WTC11 (cell line): Measurements from ENCODE around the gene HYI.

ENCODE experiments used
- CBFB ChIP-seq: sonication (generic); formaldehyde crosslinking; IDR thresholded peaks from 2 replicates; pipeline ENCODE4 v1.8.1; 2022; ENCODE audit warnings: mild to moderate bottlenecking, low read depth, missing genetic modification reagents
- NR3C1 ChIP-seq: sonication (generic); formaldehyde crosslinking; conservative IDR thresholded peaks from 2 replicates; pipeline ENCODE4 v1.8.1; 2023; ENCODE audit warnings: low read depth, mild to moderate bottlenecking, missing genetic modification reagents
- TF ChIP-seq, protein P1 (sequence below): sonication (generic); formaldehyde crosslinking; IDR thresholded peaks from 2 replicates; pipeline ENCODE4 v1.8.0; 2022; ENCODE audit warnings: mild to moderate bottlenecking, missing genetic modification reagents

DNA sequence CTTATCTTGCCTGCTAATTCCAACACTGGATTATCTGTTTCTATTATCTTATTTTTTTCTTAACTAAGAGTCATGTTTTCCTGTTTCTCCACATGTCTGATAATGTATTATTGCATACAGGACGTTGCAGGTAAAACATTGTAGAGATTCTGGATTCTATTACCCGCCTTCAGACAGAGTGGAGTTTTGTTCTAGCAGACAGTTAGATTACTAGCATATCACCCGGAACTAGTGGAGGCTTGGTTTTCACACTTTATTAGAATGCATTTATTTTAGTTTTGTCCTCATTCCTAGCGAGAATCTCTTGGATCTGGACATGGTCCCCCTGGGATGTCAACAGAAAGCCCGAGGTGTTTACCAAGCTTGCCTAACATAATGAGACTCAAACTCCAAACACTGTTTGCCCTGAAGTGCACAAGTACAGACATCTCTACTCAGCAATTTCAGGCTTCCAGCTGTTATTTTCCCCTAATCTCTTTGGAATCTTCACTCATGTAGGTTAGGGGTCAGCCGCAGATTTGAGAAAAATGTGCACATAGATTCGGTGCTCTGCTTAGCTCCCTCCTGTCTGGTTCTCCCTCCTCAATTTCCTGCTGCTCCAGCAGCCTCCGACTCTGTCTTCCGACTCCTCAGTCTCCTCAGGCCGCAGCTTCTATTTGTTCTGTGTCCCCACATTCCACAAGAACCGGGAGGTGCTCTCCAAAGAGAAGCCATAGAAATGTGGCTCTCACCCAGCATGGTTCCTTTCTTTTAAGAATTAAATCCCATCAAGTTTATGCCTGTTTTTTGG, 40.1 kb upstream of the HYI start:
- TF ChIP-seq NR3C1 (CRISPR knock-in tag): no peak
- TF ChIP-seq CBFB: no peak
- TF ChIP-seq, protein P1, sequence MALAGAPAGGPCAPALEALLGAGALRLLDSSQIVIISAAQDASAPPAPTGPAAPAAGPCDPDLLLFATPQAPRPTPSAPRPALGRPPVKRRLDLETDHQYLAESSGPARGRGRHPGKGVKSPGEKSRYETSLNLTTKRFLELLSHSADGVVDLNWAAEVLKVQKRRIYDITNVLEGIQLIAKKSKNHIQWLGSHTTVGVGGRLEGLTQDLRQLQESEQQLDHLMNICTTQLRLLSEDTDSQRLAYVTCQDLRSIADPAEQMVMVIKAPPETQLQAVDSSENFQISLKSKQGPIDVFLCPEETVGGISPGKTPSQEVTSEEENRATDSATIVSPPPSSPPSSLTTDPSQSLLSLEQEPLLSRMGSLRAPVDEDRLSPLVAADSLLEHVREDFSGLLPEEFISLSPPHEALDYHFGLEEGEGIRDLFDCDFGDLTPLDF: no peak
